A549 treated with CORT108297 at 1 μM for 4 hours (cell line): ENCODE results near the gene RPUSD2. TPM values are rescaled to one million over a fixed set of nuclear protein-coding genes. Genes with fewer than 3 reads are reported as not detected.

Experiments
- total RNA-seq: library from RNA; stranded (reverse); fragments of 200-300 nt; extraction: Qiagen RNA extraction; gene quantifications from 5 replicates; pipeline ENCODE4 v1.2.3, GENCODE V29; 2022

RPUSD2 gene
- 11.1 to 17.0 TPM (median 15.5 TPM) in 5 replicates for total RNA-seq

GRCh38 chr15:40569129-40569953 lies at the start of gene RPUSD2:
Gene RPUSD2 (plus strand): TSS chr15:40569299. CDS start chr15:40569338, 39 bp downstream.

GRCh38 chr15:40564591-40565332 lies 4.3 kb upstream of the RPUSD2 start, which contains the start of gene CCDC32:
Gene CCDC32 (minus strand): TSS chr15:40565042. CDS start chr15:40563015, 2,027 bp downstream.

GRCh38 chr15:40593588-40594428 lies 24.7 kb downstream of the RPUSD2 start, which contains the start of gene KNL1:
Gene KNL1 (plus strand): TSS chr15:40594249. CDS start chr15:40602932, 8,683 bp downstream.

Other genes with a start within 250 kb of the RPUSD2 start
- 5.0 to 5.8 TPM (median 5.6 TPM) in 5 replicates for gene INAFM2, start 245.6 kb upstream of the RPUSD2 start, total RNA-seq
- gene CCDC9B, start 228.4 kb upstream of the RPUSD2 start, total RNA-seq: 13.3 to 20.8 TPM (median 19.6 TPM) in 5 replicates
- gene PHGR1, start 218.3 kb upstream of the RPUSD2 start, total RNA-seq: not detected in 5 replicates
- 1.1 to 1.9 TPM (median 1.7 TPM) in 5 replicates for gene DISP2, start 211.1 kb upstream of the RPUSD2 start, total RNA-seq
- 39.2 to 53.2 TPM (median 44.9 TPM) in 5 replicates for gene KNSTRN, start 186.6 kb upstream of the RPUSD2 start, total RNA-seq
- 11.1 to 14.0 TPM (median 13.1 TPM) in 5 replicates for gene IVD, start 163.5 kb upstream of the RPUSD2 start, total RNA-seq
- 9.4 to 13.3 TPM (median 11.8 TPM) in 5 replicates for gene BAHD1, start 128.3 kb upstream of the RPUSD2 start, total RNA-seq
- 13.4 to 21.6 TPM (median 19.7 TPM) in 5 replicates for gene CHST14, start 98.3 kb upstream of the RPUSD2 start, total RNA-seq
- gene CCDC32, start 4.3 kb upstream of the RPUSD2 start, total RNA-seq: 13.4 to 24.2 TPM (median 15.7 TPM) in 5 replicates
- 5.1 to 7.9 TPM (median 6.8 TPM) in 5 replicates for gene KNL1, start 24.9 kb downstream of the RPUSD2 start, total RNA-seq
- 18.1 to 22.0 TPM (median 19.8 TPM) in 5 replicates for gene RAD51, start 125.9 kb downstream of the RPUSD2 start, total RNA-seq
- gene RMDN3, start 186.0 kb downstream of the RPUSD2 start, total RNA-seq: 22.5 to 24.4 TPM (median 23.3 TPM) in 5 replicates
- 7.7 to 9.7 TPM (median 8.8 TPM) in 5 replicates for gene GCHFR, start 194.8 kb downstream of the RPUSD2 start, total RNA-seq
- gene C15orf62, start 200.7 kb downstream of the RPUSD2 start, total RNA-seq: 0.05 to 0.08 TPM (median 0.08 TPM) in 5 replicates
- 16.7 to 19.7 TPM (median 17.9 TPM) in 5 replicates for gene ZFYVE19, start 237.8 kb downstream of the RPUSD2 start, total RNA-seq
- 23.0 to 26.4 TPM (median 25.8 TPM) in 5 replicates for gene DNAJC17, start 238.2 kb downstream of the RPUSD2 start, total RNA-seq